Measurements from ENCODE around the gene DCUN1D4.

The DCUN1D4 gene

DNA sequence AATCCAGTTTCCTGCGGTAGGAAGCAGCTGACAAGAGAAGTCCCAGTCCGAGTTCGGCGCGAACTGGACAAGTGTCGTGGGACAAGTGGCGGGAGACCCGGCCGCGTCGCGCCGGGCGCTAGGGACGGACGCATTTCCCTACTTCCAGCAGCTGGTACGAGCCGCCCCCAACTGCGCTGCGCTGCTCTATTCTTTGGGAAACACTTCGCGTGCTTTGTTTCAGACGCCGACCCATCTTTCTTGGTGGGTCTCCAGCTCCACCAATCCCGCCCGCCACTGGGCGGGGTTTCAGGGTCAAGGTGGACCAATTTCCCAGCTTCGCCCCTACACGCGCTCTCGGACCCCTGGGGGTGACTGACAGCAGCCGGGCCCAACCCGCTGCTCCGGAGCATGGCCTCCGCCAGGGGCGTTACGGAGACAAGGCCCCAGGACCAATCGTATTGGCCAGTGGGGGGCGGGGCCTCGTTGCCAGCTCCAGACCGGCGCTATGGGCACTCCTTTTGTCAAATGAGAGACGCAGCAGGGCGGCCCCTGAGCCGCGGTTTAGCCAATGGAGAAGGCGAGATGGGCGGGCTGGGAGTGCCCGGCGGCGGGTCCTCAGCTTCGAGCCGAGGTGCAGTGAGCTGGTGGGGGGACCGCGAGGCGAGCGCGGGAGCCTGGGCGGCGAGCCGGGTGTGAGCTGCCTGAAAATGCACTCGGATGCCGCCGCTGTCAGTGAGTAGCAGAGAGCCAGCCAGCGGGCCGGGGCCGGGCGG lies at the start of gene DCUN1D4:
DCUN1D4 (plus strand) TSS at position 600 of the 755 bp plus-strand sequence; CDS start at position 690, 90 bp downstream.
- DNase-seq (ENCODE audit: low spot score), result peak; percentile 100

DNA sequence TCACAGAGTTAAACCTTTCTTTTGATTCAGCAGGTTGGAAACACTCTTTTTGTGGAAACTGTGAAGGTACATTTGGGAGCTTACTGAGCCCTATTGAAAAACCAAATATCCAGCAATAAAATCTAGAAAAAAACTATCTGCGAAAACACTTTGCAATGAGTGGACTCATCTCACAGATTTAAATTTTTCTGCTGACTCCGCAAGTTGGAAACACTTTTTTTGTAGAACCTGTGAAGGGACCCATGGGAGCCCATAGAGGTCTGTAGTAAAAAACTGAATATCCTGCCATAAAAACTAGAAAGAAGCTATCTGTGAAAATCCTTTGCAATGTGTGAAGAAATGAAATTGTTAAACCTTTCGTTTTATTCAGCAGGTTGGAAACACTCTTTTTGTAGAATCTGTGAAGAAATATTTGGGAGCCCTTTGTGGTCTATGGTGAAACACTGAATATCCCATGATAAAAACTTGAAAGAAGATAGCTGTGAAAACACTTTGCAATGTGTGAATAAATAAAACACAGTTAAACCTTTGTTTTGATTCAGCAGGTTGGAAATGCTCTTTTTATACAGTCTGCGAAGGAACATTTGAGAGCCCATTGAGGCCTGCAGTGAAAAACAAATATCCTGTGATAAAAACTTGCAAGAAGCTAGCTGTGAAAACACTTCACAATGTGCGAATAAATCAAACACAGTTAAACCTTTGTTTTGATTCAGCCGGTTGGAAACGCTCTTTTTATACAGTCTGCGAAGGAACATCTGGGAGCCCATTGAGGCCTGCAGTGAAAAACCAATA lies 22.3 kb upstream of the DCUN1D4 start:
- DNase-seq (ENCODE audit: low spot score), result no peak

- DNase-seq (ENCODE audit: low spot score), result no peak
Measured at GRCh38 chr4:51825341-51825740, 17.6 kb upstream of the DCUN1D4 start.

DNA sequence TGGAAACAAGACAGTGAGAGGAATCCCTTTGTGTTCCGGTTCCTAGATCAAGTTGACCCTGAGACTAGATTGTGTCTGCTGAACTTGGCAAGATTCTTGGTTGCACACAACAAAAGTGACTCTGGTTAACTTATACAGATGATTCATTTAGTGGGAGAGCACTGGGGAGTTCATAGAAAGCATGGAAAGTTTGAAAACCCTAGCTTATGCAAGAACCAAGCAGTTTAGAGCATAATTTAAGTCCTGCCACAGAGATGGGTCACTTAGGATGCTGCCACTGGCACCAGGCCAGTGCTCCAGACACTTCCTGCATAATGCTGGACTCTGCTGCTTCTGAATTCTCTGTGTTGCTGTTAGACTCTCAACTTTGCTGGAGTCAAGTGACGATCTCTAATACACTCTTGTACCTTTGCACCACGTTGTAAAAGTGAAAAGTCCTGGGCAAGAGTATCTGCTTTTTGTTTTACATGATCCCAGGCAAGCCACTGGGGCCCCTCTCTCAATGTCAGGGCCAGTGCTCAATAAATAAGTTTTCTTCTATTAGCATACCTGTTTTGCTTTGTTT lies 12.7 kb upstream of the DCUN1D4 start:
- DNase-seq (ENCODE audit: low spot score), result no peak

GRCh38 chr4:51831133-51831532 lies 11.8 kb upstream of the DCUN1D4 start:
- DNase-seq (ENCODE audit: low spot score), result peak; percentile 59

- no peak for DNase-seq (ENCODE audit: low spot score)
Measured at GRCh38 chr4:51833236-51833635, 9.7 kb upstream of the DCUN1D4 start.

- DNase-seq (ENCODE audit: low spot score), result no peak
Measured at GRCh38 chr4:51835079-51835478, 7.9 kb upstream of the DCUN1D4 start.

GRCh38 chr4:51835855-51836254 lies 7.1 kb upstream of the DCUN1D4 start:
- DNase-seq (ENCODE audit: low spot score), result no peak

DNA sequence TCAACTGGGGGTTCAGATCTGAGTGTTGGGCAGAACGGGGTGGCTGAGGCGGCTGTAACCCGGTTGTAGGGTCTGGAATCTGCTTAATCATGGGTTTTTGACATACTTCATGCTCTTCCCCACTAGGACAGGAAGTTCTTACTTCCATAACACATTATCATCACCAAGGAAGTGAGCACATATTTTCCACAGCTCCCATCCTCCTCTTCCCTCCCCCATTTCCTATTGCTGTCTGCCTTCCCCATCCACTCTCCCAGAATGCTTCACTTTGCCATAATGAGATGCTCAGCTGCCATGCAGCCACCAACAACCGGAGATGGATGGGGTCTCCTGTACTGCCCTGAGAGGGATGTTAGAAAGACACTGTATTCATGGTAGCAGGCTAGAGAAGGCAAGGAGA lies 6.4 kb upstream of the DCUN1D4 start:
- DNase-seq (ENCODE audit: low spot score), result peak; percentile 7

- no peak for DNase-seq (ENCODE audit: low spot score)
Measured at GRCh38 chr4:51840781-51841180, 2.2 kb upstream of the DCUN1D4 start.

GRCh38 chr4:51842167-51842553 lies 793 bp upstream of the DCUN1D4 start:
- peak; percentile 28 for DNase-seq (ENCODE audit: low spot score)

DNA sequence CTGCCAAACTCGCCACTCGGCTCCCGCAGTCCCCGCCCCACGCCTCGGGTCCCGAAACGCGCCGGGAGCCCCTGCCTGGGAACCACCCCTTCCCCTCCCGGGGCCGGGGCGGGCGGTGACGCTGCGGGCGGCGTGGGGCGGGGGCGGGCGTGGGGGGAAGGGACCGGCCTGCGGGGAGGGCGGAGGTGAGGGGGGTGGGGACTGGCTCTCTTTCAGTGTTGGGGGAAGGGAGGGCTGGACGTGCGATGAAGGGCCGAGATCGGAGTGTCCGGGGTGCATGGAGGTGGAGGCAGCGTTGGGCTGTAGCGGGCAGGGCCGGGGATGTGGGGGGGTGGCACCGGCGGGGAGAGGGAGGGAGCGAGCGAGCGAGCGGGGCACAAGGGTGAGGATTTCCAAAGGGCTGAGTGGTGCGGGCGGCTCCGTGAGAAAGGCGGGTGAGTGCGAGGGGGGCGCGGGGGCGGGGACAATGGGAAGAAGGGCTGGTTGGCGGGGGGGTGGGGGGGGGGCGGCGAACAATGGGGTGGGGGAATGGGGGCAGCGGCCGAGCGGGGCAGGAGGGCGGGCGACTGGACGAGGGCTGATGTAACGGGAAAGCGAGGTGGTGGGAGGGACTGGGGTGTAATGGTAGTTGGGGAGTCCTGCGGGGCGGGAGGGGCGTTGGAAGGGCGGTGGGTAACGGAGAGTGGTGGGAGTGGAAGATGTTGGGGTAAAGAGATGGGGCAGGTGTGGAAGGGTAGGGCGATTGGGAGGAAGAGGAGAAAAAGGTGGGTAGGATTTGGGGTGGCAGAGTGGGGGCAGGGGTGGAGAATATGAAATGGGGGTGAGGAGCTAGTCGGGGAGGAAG lies 578 bp downstream of the DCUN1D4 start:
- peak; percentile 48 for DNase-seq (ENCODE audit: low spot score)

GRCh38 chr4:51844153-51845054 lies 1.5 kb downstream of the DCUN1D4 start:
- DNase-seq (ENCODE audit: low spot score), result peak; percentile 80

DNA sequence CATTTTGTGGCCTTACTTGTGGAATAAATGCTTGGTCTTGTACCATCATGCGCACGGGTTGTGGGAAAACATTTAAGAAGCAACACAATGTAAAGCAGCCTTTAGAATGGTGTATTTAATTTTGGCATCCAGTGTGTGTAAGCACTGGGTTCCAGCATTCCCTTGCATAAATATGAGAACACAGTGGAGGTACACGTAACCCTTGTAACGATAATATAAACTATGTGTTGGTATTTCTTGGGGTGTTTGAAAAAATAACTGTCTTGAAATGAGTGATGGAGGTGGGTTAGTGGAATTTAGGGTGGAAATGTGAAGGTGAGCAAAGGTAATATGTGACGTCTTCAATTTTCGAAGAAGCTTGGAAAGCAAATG lies 2.1 kb downstream of the DCUN1D4 start:
- DNase-seq (ENCODE audit: low spot score), result no peak

GRCh38 chr4:51845711-51846110 lies 2.8 kb downstream of the DCUN1D4 start:
- no peak for DNase-seq (ENCODE audit: low spot score)

DNA sequence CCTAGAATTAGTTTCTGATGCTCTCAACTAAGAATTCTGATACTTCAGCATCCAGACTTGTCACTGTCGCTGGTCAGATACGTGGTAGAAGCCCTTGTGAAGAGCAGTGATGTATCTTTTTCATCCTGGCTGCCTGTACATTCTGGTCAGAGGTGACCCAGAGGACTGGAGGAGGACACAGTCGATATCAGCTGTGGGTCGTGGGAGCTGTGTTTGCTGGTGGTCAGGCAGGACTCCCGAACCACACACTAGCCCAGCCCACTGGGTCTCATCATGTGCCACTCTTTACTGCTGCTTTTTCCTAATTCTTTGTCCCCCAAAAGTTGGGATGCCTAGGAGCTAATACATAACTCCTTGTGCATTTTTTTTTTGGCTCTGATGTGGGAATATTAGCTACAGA lies 6.5 kb downstream of the DCUN1D4 start:
- no peak for DNase-seq (ENCODE audit: low spot score)

GRCh38 chr4:51850294-51850693 lies 7.3 kb downstream of the DCUN1D4 start:
- no peak for DNase-seq (ENCODE audit: low spot score)

DNA sequence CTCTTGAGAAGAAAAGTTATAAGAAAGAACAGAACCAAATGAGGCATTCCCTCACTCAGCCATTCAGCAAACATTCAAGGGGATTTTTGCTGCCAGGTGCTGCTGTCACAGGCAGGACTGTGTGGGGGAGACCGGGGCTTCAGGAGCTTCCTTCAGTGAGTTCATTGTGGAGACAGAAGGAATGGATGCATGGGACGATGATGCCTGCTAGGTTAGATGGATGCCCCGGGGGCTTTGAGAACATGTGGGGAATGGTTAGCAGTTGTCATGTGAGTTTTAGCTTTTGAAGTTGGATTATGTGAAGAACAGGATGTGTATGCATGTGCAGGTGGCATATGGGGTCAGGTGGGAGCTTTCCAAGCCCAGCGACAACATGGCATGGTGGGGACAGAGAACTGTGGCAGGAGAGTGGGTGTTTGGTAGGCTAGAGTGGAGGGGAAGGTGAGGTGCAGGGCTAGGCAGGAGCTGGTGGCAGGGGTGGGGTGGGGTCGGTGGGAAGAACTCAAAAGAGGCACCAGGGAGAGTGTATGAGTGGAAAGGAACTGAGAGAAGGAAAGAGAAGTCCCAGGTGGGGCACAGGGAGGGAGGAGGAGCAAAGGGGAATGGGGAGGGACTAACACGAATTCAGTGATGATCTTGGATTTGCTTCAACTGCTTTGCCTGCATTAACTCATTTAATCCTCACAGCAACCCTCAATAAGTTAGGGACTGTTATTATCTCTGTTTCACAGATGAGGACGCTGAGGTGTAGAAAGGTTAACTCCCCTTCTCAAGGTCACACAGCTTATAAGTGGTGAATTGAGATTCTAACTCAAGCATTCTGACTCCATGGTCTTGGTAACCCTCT lies 8.4 kb downstream of the DCUN1D4 start:
- DNase-seq (ENCODE audit: low spot score), result no peak

- no peak for DNase-seq (ENCODE audit: low spot score)
Measured at GRCh38 chr4:51851937-51852290, 9.0 kb downstream of the DCUN1D4 start.

- DNase-seq (ENCODE audit: low spot score), result no peak
Measured at GRCh38 chr4:51853027-51853682, 10.2 kb downstream of the DCUN1D4 start.

Data from AG08395 (cell line).